Head of caudate nucleus (tissue), 42 donors: ENCODE measurements around the gene PSPH.
"Not testable (repeated sequence)": the region's sequence is repeated elsewhere in the genome, so short reads cannot be mapped to it uniquely, and the experiment has no call there.

Experiments
- DNase-seq, 42 donors: peaks; one replicate each; pipeline versions ENCODE4 v3.0.0 to v3.0.0-alpha.2; 2020 to 2021; ENCODE audit warnings: mixed read lengths in 7 of 42
- intact Hi-C: fragments of 100-400 bp; cut with DNase I; formaldehyde crosslinking; loops from one replicate; pipeline ENCODE4 v1.15.0; 2022

Gene PSPH

GRCh38 chr7:56023500-56023899 lies 27.7 kb downstream of the PSPH start:
- intact Hi-C loops = no loop called here
- DNase-seq = no peak

GRCh38 chr7:56019501-56019900 lies 31.7 kb downstream of the PSPH start:
- intact Hi-C loops = no loop called here
- no peak for DNase-seq

GRCh38 chr7:56017015-56017414 lies 34.2 kb downstream of the PSPH start:
- DNase-seq, intact Hi-C loops: not testable (repeated sequence)

- intact Hi-C loops = loop anchor here (5.0 kb wide), 2 partner anchors 47 to 68 kb away; partner anchors contain the start of gene NIPSNAP2
- peak; percentile 15 to 85 (median 61) for DNase-seq
Measured at GRCh38 chr7:56009695-56010094, 41.5 kb downstream of the PSPH start.

- peak in 34 of 42 donors; percentile 9 to 75 (median 38) for DNase-seq
Measured at GRCh38 chr7:56007891-56008290, 43.4 kb downstream of the PSPH start.

GRCh38 chr7:56007167-56007652 lies 44.0 kb downstream of the PSPH start:
- intact Hi-C loops = loop anchor here (5.0 kb wide), 2 partner anchors 45 to 70 kb away; partner anchors contain the start of gene NIPSNAP2
- no peak for DNase-seq

More at GRCh38 chr7:56007891-56008290, 43.4 kb downstream of the PSPH start:
- intact Hi-C loops = loop anchor here (5.0 kb wide), 2 partner anchors 46 to 69 kb away; partner anchors contain the start of gene NIPSNAP2

GRCh38 chr7:56003749-56004148 lies 47.5 kb downstream of the PSPH start:
- no peak for DNase-seq
- intact Hi-C loops = no loop called here

- intact Hi-C loops = no loop called here
- no peak for DNase-seq
Measured at GRCh38 chr7:55996856-55997500, 54.3 kb downstream of the PSPH start.

GRCh38 chr7:55992346-55992745 lies 58.9 kb downstream of the PSPH start:
- no peak for DNase-seq
- intact Hi-C loops = no loop called here

- DNase-seq = no peak
- intact Hi-C loops = no loop called here
Measured at GRCh38 chr7:55983537-55983936, 67.7 kb downstream of the PSPH start.

- intact Hi-C loops = no loop called here
Measured at GRCh38 chr7:55980266-55980665, 71.0 kb downstream of the PSPH start.

GRCh38 chr7:55977831-55978230 lies 73.4 kb downstream of the PSPH start:
- DNase-seq = peak in 5 of 42 donors; percentile 13 to 51 (median 25)
- intact Hi-C loops = no loop called here

More at GRCh38 chr7:55980266-55980665, 71.0 kb downstream of the PSPH start:
- no peak for DNase-seq

- intact Hi-C loops = no loop called here
Measured at GRCh38 chr7:55975988-55976633, 75.1 kb downstream of the PSPH start.

GRCh38 chr7:55973747-55974250 lies 77.4 kb downstream of the PSPH start:
- DNase-seq = peak in 1 of 42 donors; percentile 18
- intact Hi-C loops = no loop called here

More at GRCh38 chr7:55975988-55976633, 75.1 kb downstream of the PSPH start:
- DNase-seq = peak in 10 of 42 donors; percentile 22 to 59 (median 35)

GRCh38 chr7:55970978-55971377 lies 80.3 kb downstream of the PSPH start:
- peak in 1 of 42 donors; percentile 21 for DNase-seq

GRCh38 chr7:55970561-55970960 lies 80.7 kb downstream of the PSPH start:
- intact Hi-C loops = no loop called here
- peak in 21 of 42 donors; percentile 9 to 74 (median 35) for DNase-seq

More at GRCh38 chr7:55970978-55971377, 80.3 kb downstream of the PSPH start:
- intact Hi-C loops = no loop called here

GRCh38 chr7:55969391-55969790 lies 81.9 kb downstream of the PSPH start:
- DNase-seq = no peak
- intact Hi-C loops = no loop called here

- intact Hi-C loops = no loop called here
- no peak for DNase-seq
Measured at GRCh38 chr7:55966851-55967250, 84.4 kb downstream of the PSPH start.

- peak in 12 of 42 donors; percentile 26 to 65 (median 36) for DNase-seq
- intact Hi-C loops = loop anchor here (2.0 kb wide), 1 partner anchor 85 kb away; the partner anchor contains the start of genes CCT6A and PSPH
Measured at GRCh38 chr7:55965805-55966421, 85.3 kb downstream of the PSPH start.
